SH-SY5Y (cell line): ENCODE measurements around the gene UGT1A7.

Source experiments
- GATA2 ChIP-seq: IDR thresholded peaks from 2 replicates; pipeline ENCODE4 v1.6.1; 2011; ENCODE audit warnings: mild to moderate bottlenecking, low read depth, low read length
- GATA3 ChIP-seq: IDR thresholded peaks from 2 replicates; pipeline ENCODE4 v1.6.1; 2011; ENCODE audit warnings: low read depth, mild to moderate bottlenecking, low read length, moderate library complexity

The UGT1A7 gene

DNA sequence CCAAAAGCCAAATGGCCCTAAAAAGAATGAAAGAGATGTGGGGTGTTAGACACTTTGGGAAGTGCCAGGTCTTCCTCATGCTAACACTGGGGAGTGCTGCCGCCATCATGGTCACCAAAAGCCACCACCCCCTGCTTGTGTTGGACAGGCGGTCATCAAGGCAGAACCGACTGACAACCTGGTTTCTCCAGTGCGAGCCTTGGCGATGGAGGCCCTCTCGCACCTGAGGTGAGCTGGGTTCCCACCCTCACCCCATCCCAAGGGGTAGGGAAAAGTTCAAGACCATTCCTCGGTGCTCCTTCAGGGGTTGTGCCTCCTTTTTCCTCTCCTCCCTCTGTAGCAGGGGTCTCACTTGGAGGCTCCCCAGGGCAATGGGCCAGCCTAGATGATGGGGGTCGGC lies 130.0 kb downstream of the UGT1A7 start:
- TF ChIP-seq GATA3 (no peak), GATA2 (no peak)

DNA sequence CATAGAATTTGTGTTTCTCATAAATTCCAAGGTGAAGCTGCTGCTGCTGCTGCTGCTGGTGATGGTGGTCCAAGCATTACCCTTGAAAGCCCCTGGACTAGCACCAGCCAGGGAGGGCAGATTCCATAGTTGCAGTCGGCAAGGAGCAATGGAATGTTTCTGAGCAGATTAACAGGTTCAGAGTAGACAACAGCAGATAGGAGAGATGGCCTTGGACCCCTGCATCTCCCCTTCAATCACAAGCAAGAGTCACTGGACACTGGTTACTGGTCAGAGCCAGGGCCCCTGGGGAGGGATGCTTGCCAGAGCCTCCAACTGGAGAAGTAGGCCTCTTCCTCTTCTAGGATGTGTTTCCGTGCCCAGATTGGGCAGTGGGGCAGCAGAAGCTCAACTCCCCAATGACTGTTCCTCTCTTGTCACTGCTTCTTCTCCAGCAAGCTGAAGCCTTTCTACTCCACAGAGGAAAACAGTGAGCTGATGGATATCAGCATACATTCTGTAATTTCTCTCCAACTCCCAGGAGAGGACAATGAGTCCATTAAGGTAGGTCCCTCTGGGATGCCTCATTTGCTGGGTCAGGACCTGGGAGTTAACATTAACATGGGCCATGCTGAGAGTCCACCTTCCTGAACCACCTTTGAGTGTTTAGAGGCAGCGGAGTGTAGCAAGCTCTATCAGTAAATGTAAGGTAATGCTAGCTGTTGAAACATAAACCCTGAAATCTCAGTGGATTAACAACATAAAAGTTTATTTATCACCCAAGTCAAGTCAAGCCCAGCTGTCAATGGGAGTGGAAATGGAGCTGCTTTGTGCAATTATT lies 131.7 kb downstream of the UGT1A7 start:
- TF ChIP-seq GATA3 (no peak), GATA2 (no peak)

DNA sequence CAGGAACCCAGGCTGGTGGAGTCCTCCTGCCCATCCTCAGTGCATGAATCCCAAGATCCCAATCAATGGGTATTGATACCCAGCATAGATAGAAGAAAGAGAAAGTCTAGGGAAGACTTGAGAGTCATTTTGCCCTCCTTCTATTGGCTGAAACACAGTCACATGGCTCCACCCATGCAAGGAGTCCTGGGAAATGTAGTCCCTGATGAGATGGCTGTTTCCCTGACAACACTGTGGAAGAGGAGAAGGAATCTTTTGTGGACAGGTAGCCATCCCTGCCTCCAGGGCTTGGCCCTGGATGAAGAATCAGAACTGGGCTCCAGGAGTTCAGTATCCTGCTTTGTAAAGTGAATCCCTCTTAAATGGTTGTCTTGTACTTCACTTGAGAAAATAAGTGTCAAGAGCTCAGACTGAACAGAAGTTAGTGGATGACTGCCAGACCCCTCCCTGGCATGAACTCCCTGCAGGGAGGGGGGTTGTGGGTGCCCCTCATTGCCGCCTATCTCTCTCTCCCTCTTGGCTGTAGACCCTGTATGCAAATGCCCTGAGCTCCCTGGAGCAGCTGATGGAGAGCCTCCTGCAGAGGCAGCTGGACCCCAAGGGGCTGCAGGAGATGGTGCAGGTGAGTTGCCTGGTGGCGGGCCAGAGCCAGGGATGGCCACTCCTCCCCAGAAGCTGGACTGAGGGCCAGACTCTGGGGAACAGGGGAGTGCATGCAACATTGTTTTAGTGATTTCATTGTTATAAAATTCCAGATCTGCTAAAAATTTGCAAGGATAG lies 132.5 kb downstream of the UGT1A7 start:
- no peak for TF ChIP-seq GATA3
- TF ChIP-seq GATA2, result no peak

DNA sequence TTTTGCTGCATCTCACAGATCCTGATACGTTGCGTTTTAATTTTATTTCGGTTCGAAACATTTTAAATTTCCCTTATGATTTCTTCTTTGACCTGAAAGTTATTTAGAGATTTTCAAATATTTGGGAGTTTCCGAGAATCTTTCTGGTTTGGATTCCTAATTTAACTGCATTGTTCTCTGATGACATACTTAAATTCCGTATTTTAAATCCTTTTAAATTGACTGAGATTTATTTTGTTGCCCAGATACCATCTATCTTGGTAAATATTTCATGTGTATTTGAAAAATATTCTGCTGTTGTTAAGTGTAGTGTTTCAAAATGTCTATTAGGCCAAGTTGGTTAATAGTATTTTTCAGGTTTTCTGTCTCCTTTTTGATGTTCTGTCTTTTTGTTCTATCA lies 134.2 kb downstream of the UGT1A7 start:
- TF ChIP-seq GATA3 (no peak), GATA2 (no peak)

DNA sequence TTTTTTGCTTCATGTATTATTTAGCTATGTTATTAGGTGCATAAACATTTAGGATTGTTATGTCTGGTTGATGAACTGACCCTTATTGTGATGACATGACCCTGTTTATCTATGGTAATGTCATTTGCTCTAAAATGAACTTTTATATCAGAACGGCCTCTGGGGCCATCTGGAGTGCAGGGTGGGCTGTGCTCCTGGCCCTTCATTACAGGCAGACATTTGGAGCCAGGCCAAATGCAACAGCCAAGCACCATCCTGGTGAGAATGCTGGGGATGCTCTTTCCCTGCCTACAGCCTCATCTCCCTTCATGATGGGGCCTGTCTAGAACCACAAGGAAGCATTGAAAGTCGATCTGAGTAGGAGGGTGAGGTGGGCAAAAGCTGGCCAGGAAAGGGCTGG lies 134.6 kb downstream of the UGT1A7 start:
- TF ChIP-seq GATA3, result no peak
- TF ChIP-seq GATA2, result no peak

DNA sequence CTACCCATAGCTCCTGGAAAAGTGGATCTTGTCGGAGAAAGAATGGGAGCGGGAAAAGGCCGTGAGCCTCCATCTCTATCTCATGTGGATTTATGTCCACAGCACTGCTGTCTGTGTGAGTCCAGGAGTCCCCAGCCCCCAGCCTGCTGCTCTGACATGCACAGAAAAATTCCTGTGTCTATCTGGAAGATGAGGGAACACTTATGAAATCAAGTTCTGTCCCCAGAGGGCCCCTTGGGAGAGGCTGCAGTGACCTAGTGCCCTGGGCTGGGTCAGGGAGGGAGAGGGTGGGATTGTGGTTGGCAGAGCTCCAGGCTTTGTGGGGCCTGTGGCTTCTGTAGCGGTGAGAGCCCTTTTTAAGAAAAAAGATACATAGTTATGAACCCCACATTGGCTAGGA lies 135.1 kb downstream of the UGT1A7 start:
- TF ChIP-seq GATA3 (no peak), GATA2 (no peak)

DNA sequence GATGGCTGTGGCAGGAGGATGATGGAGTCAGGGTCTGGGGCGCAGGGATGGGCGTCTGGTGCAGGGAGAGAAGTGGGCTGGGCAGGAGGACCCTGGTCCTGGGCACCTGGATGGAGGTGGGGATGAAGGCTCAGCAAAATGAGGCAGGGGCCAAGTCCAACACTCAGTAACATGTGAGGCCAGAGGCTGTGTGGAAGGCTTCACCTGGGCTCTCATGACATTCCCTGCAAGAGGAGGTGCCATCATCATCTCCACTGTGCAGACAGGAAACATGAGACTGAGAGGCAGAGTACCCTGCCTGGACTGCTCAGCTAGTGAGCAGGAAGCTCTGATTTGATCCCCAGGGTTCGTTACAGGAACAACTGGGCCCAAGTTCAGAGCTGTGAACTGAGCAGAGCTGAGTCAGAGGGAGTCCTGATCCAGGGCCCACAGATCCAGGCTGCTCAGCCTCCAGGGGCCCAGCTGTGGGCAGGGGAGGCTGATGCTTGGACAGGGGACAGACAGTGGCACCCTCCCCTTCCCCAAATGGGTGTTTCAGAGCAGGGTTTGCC lies 135.7 kb downstream of the UGT1A7 start:
- TF ChIP-seq GATA3, result no peak
- TF ChIP-seq GATA2, result no peak

DNA sequence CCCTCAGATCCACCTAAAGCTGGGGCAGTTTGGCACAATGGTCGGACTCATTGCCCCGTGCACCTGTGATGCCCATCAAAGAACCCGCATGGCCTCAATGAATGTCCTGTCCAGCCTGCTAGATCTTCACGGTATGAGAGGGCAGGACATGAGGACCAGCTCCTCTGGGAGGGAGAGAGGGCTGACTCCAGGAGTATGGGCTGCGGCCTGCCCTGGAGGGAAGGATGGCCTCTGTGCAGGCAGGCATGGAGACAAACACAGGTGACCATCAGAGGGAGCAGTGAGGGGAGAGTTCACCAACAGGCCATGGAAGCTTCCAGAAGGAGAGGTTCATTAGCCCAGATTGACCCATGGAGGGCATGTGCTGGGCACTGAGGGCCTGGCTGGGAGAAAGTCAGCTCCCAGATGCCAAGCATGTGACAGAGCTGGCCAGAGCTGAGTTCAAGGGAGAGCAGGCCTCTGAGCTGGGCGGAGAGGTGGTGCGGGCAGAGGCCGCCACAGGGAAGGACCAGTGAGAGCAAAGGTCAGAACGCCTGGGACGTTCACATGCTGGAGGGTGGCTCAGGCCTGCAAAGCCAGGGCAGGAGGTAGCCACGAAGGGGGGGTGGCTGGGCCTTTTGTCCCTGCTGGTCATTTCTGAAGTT lies 136.4 kb downstream of the UGT1A7 start:
- TF ChIP-seq GATA2, result no peak
- TF ChIP-seq GATA3, result no peak

DNA sequence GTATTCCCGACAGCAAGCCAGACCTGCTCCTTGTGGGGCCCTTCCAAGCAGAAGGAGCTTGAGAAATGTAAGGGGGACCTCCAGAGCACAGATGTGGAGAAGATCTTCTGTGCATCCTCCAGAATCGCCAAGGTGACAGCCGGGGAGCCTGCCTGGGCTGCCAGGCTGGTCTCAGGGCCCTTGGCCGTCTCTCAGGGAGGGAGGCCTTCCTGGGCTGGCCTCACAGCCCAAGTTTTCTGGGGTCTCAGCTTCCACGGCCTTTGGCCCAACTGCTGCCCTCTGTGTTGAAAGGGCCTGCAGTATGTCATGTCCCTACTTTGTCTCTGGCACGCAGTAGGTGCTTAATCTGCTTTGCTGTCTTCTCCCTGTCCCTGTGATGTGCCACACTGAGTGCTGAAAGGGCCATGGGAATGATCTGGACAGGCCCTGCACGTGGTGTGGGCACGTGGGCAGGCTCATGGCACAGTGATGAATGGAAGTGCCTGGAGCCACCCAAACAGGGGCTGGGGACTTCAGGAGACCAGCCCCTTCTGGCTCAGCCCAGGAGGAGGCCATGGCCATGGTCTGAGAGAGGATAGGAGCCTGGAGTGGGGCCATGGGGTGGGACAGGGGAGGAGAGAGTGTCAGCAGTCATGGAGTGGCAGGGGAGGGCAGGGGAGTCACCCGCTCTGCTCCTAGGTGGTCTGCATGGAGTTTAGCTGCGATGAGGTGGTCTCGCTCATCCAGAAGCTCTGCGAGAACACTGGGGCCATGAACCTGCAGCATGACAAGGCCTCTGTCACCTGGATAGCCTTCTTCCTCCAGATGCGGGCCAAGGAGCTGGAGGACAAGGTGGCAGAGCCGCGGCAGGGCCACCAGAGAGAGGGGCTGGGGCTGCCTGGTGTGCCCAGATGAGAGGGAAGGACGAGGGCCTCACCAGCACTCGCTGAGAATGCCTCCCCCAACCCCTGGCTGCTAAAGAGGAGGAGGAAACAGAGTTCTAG lies 137.2 kb downstream of the UGT1A7 start:
- TF ChIP-seq GATA3 (no peak), GATA2 (no peak)

DNA sequence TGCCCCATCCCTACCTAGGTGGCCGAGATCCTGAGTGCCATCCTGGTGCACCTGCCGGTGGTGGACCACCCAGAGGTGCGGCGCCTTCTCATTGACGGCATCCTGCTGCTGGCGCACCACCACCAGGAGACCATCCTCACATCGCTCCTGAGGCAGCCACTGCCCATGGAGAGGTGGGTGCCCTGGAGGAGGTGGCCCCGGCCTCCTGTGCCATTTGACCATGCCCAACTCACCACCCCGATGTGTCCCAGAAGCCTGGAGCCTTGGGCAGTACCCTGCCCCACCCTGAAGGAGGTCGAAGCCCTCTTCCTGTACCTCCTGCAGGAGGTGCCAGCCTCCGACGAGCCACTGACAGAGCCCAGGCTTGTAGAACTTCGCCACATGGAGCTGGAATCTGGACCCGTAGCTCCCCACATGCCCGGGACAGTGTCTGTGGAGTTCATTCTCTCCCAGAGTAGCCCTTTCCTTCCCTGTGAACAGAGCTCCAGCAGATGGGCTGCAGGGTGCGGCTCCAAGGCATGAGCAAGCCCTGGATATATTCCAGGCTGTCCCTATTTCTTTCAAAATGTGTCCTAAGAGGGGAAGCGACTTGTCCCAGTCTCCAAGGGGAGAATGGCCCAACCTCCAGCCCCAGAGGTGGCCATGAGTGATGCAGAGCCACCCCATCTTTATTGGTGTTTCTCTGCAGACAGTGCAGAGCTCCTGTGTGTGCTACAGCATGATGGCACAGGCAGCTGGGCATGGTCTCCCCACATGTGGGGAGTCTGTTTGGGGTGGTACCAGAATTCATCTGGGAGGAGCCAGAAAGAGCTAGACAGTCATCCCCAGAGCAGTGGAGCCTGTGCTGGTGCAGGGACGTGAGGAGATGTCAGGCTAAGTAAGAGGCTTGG lies 138.4 kb downstream of the UGT1A7 start:
- no peak for TF ChIP-seq GATA3
- no peak for TF ChIP-seq GATA2

DNA sequence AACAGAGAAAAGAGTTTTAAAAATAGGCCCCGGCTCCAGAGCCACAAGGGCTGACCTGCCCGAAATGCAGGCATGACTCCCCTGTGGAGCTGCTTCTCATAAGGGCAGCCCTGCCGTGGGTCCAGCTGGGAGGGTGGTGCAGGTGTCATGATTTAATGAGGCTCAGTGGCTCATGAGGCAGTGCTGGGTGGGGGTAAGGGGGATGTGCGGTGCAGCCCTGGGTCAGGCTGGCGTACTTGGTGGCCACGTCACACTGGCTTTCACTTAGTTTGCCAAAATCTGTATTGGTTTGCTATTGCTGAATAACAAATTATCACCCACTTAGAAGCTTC lies 139.0 kb downstream of the UGT1A7 start:
- TF ChIP-seq GATA3 (no peak), GATA2 (no peak)

DNA sequence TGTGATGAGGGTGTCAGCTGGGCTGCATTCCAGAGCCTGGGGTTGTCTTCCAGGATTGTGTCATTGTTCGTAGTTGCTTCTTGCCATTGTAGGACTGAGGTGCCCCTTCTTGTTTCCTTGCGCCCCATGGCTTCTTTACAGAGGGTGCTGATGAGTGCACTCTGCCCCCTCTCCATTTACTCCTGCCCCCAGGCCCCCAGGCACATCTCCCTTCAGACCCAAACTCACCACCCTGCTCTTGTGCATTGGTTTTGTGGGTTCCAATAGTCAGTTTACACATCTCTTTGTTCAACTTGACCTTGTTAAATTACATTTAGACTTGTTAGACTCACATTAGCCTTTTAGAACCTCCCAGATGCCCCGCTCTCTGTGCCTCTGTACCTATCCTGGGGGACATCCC lies 139.5 kb downstream of the UGT1A7 start:
- no peak for TF ChIP-seq GATA2
- no peak for TF ChIP-seq GATA3
